Type B pancreatic cell (in vitro differentiated cells): ENCODE measurements around the gene NR2E1. TPM values are rescaled to one million over a fixed set of nuclear protein-coding genes. Genes with fewer than 3 reads are reported as not detected.

Experiments
- DNase-seq: peaks from one replicate; pipeline ENCODE4 v3.0.0; 2021; ENCODE audit warnings: mixed read lengths; ENCODE audit not compliant: unreplicated experiment; ENCODE audit errors: extremely low spot score
- H3K27ac Mint-ChIP-seq: 2 replicates; pipeline ENCODE4 v1.8.0; 2021; ENCODE audit warnings: mild to moderate bottlenecking, mixed read lengths
- H3K27me3 Mint-ChIP-seq: 2 replicates; pipeline ENCODE4 v1.8.0; 2021; ENCODE audit warnings: mixed read lengths
- H3K36me3 Mint-ChIP-seq: 2 replicates; pipeline ENCODE4 v1.8.0; 2021; ENCODE audit warnings: mixed read lengths
- H3K4me1 Mint-ChIP-seq: one replicate; pipeline ENCODE4 v1.8.0; 2021; ENCODE audit warnings: mixed read lengths; ENCODE audit not compliant: unreplicated experiment
- H3K4me3 Mint-ChIP-seq: 2 replicates; pipeline ENCODE4 v1.8.0; 2021; ENCODE audit warnings: mild to moderate bottlenecking, mixed read lengths
- H3K9me3 Mint-ChIP-seq: 2 replicates; pipeline ENCODE4 v1.8.0; 2021; ENCODE audit warnings: mixed read lengths
- CTCF ChIP-seq: fragments of 200-600 bp; sonication (generic); conservative IDR thresholded peaks from 2 replicates; pipeline ENCODE4 v1.5.0; 2021; ENCODE audit warnings: antibody characterized with exemption, mild to moderate bottlenecking
- total RNA-seq: library from RNA; stranded (reverse); gene quantifications from 2 replicates; pipeline ENCODE4 v1.2.1, GENCODE V29; 2021; ENCODE audit warnings: low replicate concordance

Gene NR2E1
- total RNA-seq, 1 donor from 2014 or later, result not detected

GRCh38 chr6:108170332-108171290, 4.8 kb downstream of the NR2E1 start:
- Mint-ChIP-seq H3K27ac (no peak overlapping the region), H3K36me3 (no peaks in the 10 kb centered on the region), H3K27me3 (peaks cover 97% of the 10 kb centered on the region), H3K9me3 (no peaks in the 10 kb centered on the region), H3K4me1 (peaks cover 19% of the 10 kb centered on the region), H3K4me3 (peak overlapping the region; percentile 44)
- no peak for DNase-seq
- no peak for TF ChIP-seq CTCF

GRCh38 chr6:108171291-108171917, 5.6 kb downstream of the NR2E1 start:
- H3K4me3 Mint-ChIP-seq, result peak overlapping the region; percentile 41
- H3K9me3 Mint-ChIP-seq, result no peaks in the 10 kb centered on the region
- no peak for DNase-seq
- peaks cover 97% of the 10 kb centered on the region for H3K27me3 Mint-ChIP-seq
- H3K36me3 Mint-ChIP-seq, result no peaks in the 10 kb centered on the region
- TF ChIP-seq CTCF, result no peak
- no peak overlapping the region for H3K27ac Mint-ChIP-seq
- H3K4me1 Mint-ChIP-seq, result peaks cover 16% of the 10 kb centered on the region

DNA sequence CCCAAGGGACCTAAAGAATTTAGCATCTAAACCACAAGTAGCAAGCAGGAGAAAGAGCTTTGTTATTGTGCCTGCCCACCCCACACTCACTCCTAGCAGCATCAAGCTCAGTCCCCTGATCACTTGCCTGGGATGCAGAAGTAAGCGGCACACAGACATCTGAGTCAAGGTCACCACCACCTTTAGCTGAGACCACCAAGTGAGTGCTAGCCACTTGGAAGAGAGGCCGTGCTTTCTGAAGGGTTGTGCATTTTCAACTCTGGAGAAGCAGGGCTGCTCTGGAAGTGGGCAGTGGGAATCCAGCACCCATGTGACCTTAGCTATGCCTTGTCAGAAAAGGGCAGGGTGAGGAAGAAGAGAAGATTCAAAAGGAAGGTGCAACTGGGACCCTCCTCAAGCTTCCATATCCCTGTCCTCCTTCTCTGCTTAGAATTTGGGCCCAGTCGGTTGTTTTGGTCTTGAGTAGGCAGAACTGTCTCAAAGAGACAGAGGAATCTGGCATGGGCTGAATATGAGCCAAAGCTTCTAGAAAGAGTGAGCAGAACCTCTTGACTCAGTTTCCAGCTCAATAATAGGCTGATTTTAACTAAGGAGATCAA, 6.2 kb downstream of the NR2E1 start:
- Mint-ChIP-seq H3K4me1 (peaks cover 15% of the 10 kb centered on the region), H3K36me3 (no peaks in the 10 kb centered on the region), H3K4me3 (no peak overlapping the region), H3K27ac (no peak overlapping the region), H3K27me3 (peaks cover 98% of the 10 kb centered on the region), H3K9me3 (no peaks in the 10 kb centered on the region)
- DNase-seq, result no peak
- no peak for TF ChIP-seq CTCF

GRCh38 chr6:108174371-108175175, 8.8 kb downstream of the NR2E1 start:
- H3K27me3 Mint-ChIP-seq, result peaks cover 100% of the 10 kb centered on the region
- no peak overlapping the region for H3K27ac Mint-ChIP-seq
- no peak for TF ChIP-seq CTCF
- peaks cover 6% of the 10 kb centered on the region for H3K4me1 Mint-ChIP-seq
- no peaks in the 10 kb centered on the region for H3K9me3 Mint-ChIP-seq
- H3K4me3 Mint-ChIP-seq, result peak overlapping the region; percentile 87
- DNase-seq, result no peak
- H3K36me3 Mint-ChIP-seq, result no peaks in the 10 kb centered on the region

DNA sequence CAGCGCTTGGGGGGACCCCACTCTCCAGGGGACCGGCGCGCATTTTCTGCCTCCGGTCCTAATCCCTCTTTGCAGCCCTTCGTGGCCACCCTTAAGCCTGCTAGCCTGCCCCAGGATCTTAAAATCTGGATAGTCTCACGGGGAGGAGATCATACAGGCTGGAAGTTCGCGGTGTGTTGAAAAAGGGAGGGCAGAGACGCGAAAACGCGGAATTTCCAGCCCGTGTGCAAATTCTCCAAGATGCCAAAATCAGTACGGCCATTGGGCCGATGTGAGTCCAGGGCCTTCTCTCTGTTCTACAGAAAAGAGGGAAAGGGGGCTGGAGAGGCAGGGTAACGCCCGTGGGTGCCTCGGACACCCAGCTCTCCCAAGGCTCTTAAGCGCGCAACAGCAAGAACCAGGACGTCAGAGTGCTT, 9.4 kb downstream of the NR2E1 start:
- no peak overlapping the region for H3K27ac Mint-ChIP-seq
- H3K4me3 Mint-ChIP-seq, result peak overlapping the region; percentile 87
- no peak for DNase-seq
- no peaks in the 10 kb centered on the region for H3K36me3 Mint-ChIP-seq
- H3K4me1 Mint-ChIP-seq, result peaks cover 6% of the 10 kb centered on the region
- peaks cover 100% of the 10 kb centered on the region for H3K27me3 Mint-ChIP-seq
- no peak for TF ChIP-seq CTCF
- H3K9me3 Mint-ChIP-seq, result no peaks in the 10 kb centered on the region
